PFSK-1 (cell line): Measurements from ENCODE around the gene TEDC2.

Experiments used
- POLR2AphosphoS5 ChIP-seq: IDR thresholded peaks from 2 replicates; pipeline ENCODE4 v1.6.1; 2012; ENCODE audit warnings: low read depth, mild to moderate bottlenecking, control low read depth, low read length, moderate library complexity
- REST ChIP-seq, 2 experiments: IDR thresholded peaks; 2 replicates each; pipeline versions ENCODE4 v1.6.1 to v1.8.0; 2011 to 2012; ENCODE audit warnings: low read depth in 2 of 2, low read length in 2 of 2, control low read depth in 1 of 2, inconsistent platforms in 1 of 2, mild to moderate bottlenecking in 1 of 2, moderate library complexity in 1 of 2; ENCODE audit not compliant: insufficient read depth in 1 of 2

DNA sequence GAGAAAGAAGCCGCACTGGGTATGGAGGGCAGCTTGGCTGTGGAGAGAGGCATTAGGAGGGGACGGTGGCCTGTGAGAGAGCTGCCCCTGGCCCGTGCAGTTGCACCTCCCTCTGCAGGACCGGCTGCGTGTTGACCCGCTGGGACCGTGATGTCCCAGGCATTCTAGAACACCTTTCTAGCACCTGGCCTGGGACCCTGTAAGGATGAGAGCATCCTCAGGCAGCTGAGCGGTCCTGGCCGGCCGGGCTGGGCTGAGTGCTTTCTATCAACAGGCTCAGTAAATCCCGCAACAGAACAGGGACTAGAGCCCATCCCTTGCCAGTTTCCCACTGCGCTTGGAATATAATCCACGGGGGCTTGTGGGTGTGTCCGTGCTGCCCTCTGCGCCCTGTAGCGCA, 29.7 kb downstream of the TEDC2 start:
- no peak for TF ChIP-seq REST (IDR thresholded peaks at IDR 0.05; ENCODE audit: insufficient read depth in 1 of 2, low read depth in 2 of 2, low read length in 2 of 2)
- TF ChIP-seq POLR2AphosphoS5, result no peak
